ENCODE measurements around the gene CTIF.

The CTIF gene

GRCh38 chr18:48669991-48670750 lies 131.3 kb downstream of the CTIF start:
- H3K36me3 Mint-ChIP-seq = peaks cover 7% of the 10 kb centered on the region
- H3K4me1 Mint-ChIP-seq = no peaks in the 10 kb centered on the region
- H3K4me3 Mint-ChIP-seq = no peak overlapping the region
- no peak overlapping the region for H3K27ac Mint-ChIP-seq
- peaks cover 2% of the 10 kb centered on the region for H3K27me3 Mint-ChIP-seq
- H3K9me3 Mint-ChIP-seq = no peaks in the 10 kb centered on the region

- Mint-ChIP-seq H3K27me3 (no peaks in the 10 kb centered on the region), H3K4me1 (no peaks in the 10 kb centered on the region), H3K9me3 (no peaks in the 10 kb centered on the region), H3K4me3 (no peak overlapping the region), H3K27ac (no peak overlapping the region), H3K36me3 (peaks cover 5% of the 10 kb centered on the region)
Observed at GRCh38 chr18:48670751-48671560, 132.1 kb downstream of the CTIF start.

- no peaks in the 10 kb centered on the region for H3K4me1 Mint-ChIP-seq
- H3K9me3 Mint-ChIP-seq = no peaks in the 10 kb centered on the region
- H3K27me3 Mint-ChIP-seq = no peaks in the 10 kb centered on the region
- H3K27ac Mint-ChIP-seq = no peak overlapping the region
- H3K4me3 Mint-ChIP-seq = no peak overlapping the region
- peaks cover 5% of the 10 kb centered on the region for H3K36me3 Mint-ChIP-seq
Observed at GRCh38 chr18:48671561-48671945, 132.7 kb downstream of the CTIF start.

GRCh38 chr18:48672671-48673340 lies 134.0 kb downstream of the CTIF start:
- Mint-ChIP-seq H3K9me3 (no peaks in the 10 kb centered on the region), H3K4me3 (no peak overlapping the region), H3K36me3 (peaks cover 5% of the 10 kb centered on the region), H3K4me1 (no peaks in the 10 kb centered on the region), H3K27ac (no peak overlapping the region), H3K27me3 (no peaks in the 10 kb centered on the region)

- Mint-ChIP-seq H3K4me3 (no peak overlapping the region), H3K4me1 (no peaks in the 10 kb centered on the region), H3K27me3 (no peaks in the 10 kb centered on the region), H3K9me3 (no peaks in the 10 kb centered on the region), H3K36me3 (peaks cover 5% of the 10 kb centered on the region), H3K27ac (no peak overlapping the region)
Observed at GRCh38 chr18:48673456-48673852, 134.6 kb downstream of the CTIF start.

GRCh38 chr18:48673853-48674721 lies 135.3 kb downstream of the CTIF start:
- H3K27me3 Mint-ChIP-seq = no peaks in the 10 kb centered on the region
- no peak overlapping the region for H3K27ac Mint-ChIP-seq
- H3K36me3 Mint-ChIP-seq = peaks cover 5% of the 10 kb centered on the region
- H3K4me1 Mint-ChIP-seq = no peaks in the 10 kb centered on the region
- H3K9me3 Mint-ChIP-seq = no peaks in the 10 kb centered on the region
- no peak overlapping the region for H3K4me3 Mint-ChIP-seq

- Mint-ChIP-seq H3K4me1 (no peaks in the 10 kb centered on the region), H3K9me3 (no peaks in the 10 kb centered on the region), H3K4me3 (no peak overlapping the region), H3K27me3 (no peaks in the 10 kb centered on the region), H3K27ac (no peak overlapping the region), H3K36me3 (peaks cover 5% of the 10 kb centered on the region)
Observed at GRCh38 chr18:48674758-48675351, 136.0 kb downstream of the CTIF start.

- peaks cover 5% of the 10 kb centered on the region for H3K36me3 Mint-ChIP-seq
- H3K4me1 Mint-ChIP-seq = no peaks in the 10 kb centered on the region
- H3K27me3 Mint-ChIP-seq = no peaks in the 10 kb centered on the region
- no peak overlapping the region for H3K27ac Mint-ChIP-seq
- H3K4me3 Mint-ChIP-seq = no peak overlapping the region
- no peaks in the 10 kb centered on the region for H3K9me3 Mint-ChIP-seq
Observed at GRCh38 chr18:48675352-48675761, 136.5 kb downstream of the CTIF start.

GRCh38 chr18:48675912-48676311 lies 137.1 kb downstream of the CTIF start:
- H3K4me3 Mint-ChIP-seq = no peak overlapping the region
- H3K27ac Mint-ChIP-seq = no peak overlapping the region
- H3K36me3 Mint-ChIP-seq = peaks cover 5% of the 10 kb centered on the region
- no peaks in the 10 kb centered on the region for H3K9me3 Mint-ChIP-seq
- H3K27me3 Mint-ChIP-seq = no peaks in the 10 kb centered on the region
- no peaks in the 10 kb centered on the region for H3K4me1 Mint-ChIP-seq

GRCh38 chr18:48676346-48676745 lies 137.5 kb downstream of the CTIF start:
- peaks cover 4% of the 10 kb centered on the region for H3K36me3 Mint-ChIP-seq
- H3K27me3 Mint-ChIP-seq = no peaks in the 10 kb centered on the region
- H3K4me3 Mint-ChIP-seq = no peak overlapping the region
- no peaks in the 10 kb centered on the region for H3K4me1 Mint-ChIP-seq
- no peaks in the 10 kb centered on the region for H3K9me3 Mint-ChIP-seq
- no peak overlapping the region for H3K27ac Mint-ChIP-seq

GRCh38 chr18:48676756-48677368 lies 138.0 kb downstream of the CTIF start:
- H3K4me3 Mint-ChIP-seq = no peak overlapping the region
- no peaks in the 10 kb centered on the region for H3K27me3 Mint-ChIP-seq
- H3K4me1 Mint-ChIP-seq = no peaks in the 10 kb centered on the region
- H3K27ac Mint-ChIP-seq = no peak overlapping the region
- H3K36me3 Mint-ChIP-seq = no peaks in the 10 kb centered on the region
- no peaks in the 10 kb centered on the region for H3K9me3 Mint-ChIP-seq

- no peak overlapping the region for H3K27ac Mint-ChIP-seq
Observed at GRCh38 chr18:48678237-48679115, 139.6 kb downstream of the CTIF start.

GRCh38 chr18:48679236-48679635 lies 140.4 kb downstream of the CTIF start:
- Mint-ChIP-seq H3K27me3 (no peaks in the 10 kb centered on the region), H3K4me1 (no peaks in the 10 kb centered on the region), H3K36me3 (no peaks in the 10 kb centered on the region), H3K9me3 (no peaks in the 10 kb centered on the region), H3K27ac (no peak overlapping the region), H3K4me3 (no peak overlapping the region)

More at GRCh38 chr18:48678237-48679115, 139.6 kb downstream of the CTIF start:
- Mint-ChIP-seq H3K4me1 (no peaks in the 10 kb centered on the region), H3K27me3 (no peaks in the 10 kb centered on the region), H3K4me3 (no peak overlapping the region), H3K36me3 (no peaks in the 10 kb centered on the region), H3K9me3 (no peaks in the 10 kb centered on the region)

Measured in activated naive CD4-positive, alpha-beta T cell treated with anti-CD3 and anti-CD28 coated beads, Interleukin-2, amount 50 U/mL, for 24 hours (primary cell).